HG02973 (cell line): Measurements from ENCODE around the gene ANO9.

Source experiments
- ATAC-seq: cut with Tn5 transposase; IDR thresholded peaks from one replicate; pipeline ENCODE4 v1.9.1; 2021; ENCODE audit warnings: moderate library complexity; ENCODE audit not compliant: unreplicated experiment

Gene ANO9

GRCh38 chr11:452916-453527 lies 11.2 kb upstream of the ANO9 start:
- no peak for ATAC-seq

- no peak for ATAC-seq
Observed at GRCh38 chr11:452203-452744, 10.5 kb upstream of the ANO9 start.

GRCh38 chr11:451738-452137 lies 9.9 kb upstream of the ANO9 start:
- no peak for ATAC-seq

- ATAC-seq: no peak
Observed at GRCh38 chr11:450809-451451, 9.1 kb upstream of the ANO9 start.

GRCh38 chr11:449889-450808 lies 8.3 kb upstream of the ANO9 start, which contains the start of gene PTDSS2:
TSS of gene PTDSS2 (plus strand) at chr11:450279. CDS start at chr11:450456, 177 bp downstream.
- peak; percentile 73 for ATAC-seq

- ATAC-seq: peak; percentile 45
Observed at GRCh38 chr11:447923-448731, 6.3 kb upstream of the ANO9 start.

- ATAC-seq: no peak
Observed at GRCh38 chr11:446891-447290, 5.1 kb upstream of the ANO9 start.

- ATAC-seq: no peak
Observed at GRCh38 chr11:445765-446588, 4.2 kb upstream of the ANO9 start.

- no peak for ATAC-seq
Observed at GRCh38 chr11:444396-445144, 2.8 kb upstream of the ANO9 start.

- no peak for ATAC-seq
Observed at GRCh38 chr11:443542-444199, 1.9 kb upstream of the ANO9 start.

- no peak for ATAC-seq
Observed at GRCh38 chr11:442611-443081, 835 bp upstream of the ANO9 start.

GRCh38 chr11:441043-441417 lies 781 bp downstream of the ANO9 start:
- no peak for ATAC-seq

GRCh38 chr11:440065-441042 lies 1.5 kb downstream of the ANO9 start:
- no peak for ATAC-seq

GRCh38 chr11:439315-440064 lies 2.3 kb downstream of the ANO9 start:
- no peak for ATAC-seq

- no peak for ATAC-seq
Observed at GRCh38 chr11:438101-438844, 3.5 kb downstream of the ANO9 start.
